Activated CD4-positive, CD25-positive, alpha-beta regulatory T cell treated with anti-CD3 and anti-CD28 coated beads, Interleukin-2, amount 50 U/mL, for 72 hours (primary cell): ENCODE measurements around the gene SOX11.
"Not testable (repeated sequence)": the region's sequence is repeated elsewhere in the genome, so short reads cannot be mapped to it uniquely, and the experiment has no call there.

ENCODE experiments used
- DNase-seq: peaks from one replicate; pipeline ENCODE4 v3.0.0; 2021

Gene SOX11

DNA sequence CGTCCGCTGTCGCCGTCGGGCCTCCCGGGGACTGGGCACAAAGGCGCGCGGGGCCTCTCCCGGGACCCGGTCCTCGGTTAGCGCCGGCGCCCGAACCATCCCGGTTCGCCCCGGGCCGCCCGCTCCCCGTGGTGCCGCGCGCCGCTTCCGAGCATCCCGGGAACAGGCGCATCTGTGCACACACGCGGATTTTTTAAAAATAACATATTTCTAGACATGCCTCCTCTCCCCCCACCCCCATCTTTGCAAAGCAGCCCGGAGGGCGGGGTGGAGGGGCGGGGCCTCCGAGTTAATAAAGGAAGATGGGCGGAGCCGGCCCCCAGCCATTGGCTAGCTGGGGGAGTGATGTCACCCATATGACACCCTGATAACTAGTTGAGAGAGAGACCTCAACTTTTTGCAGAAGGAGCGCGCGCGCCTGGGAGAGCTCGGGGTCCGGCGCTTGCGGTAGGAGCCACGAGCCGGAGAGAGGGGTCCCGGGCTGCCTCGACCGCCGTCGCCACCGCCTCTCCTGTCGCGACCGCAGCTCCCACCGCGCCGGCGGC, at the start of gene SOX11:
Gene SOX11, plus strand, starts transcription at position 400 of the 545 bp plus-strand sequence. CDS start 338 bp downstream, outside the sequence.
- no peak for DNase-seq

DNA sequence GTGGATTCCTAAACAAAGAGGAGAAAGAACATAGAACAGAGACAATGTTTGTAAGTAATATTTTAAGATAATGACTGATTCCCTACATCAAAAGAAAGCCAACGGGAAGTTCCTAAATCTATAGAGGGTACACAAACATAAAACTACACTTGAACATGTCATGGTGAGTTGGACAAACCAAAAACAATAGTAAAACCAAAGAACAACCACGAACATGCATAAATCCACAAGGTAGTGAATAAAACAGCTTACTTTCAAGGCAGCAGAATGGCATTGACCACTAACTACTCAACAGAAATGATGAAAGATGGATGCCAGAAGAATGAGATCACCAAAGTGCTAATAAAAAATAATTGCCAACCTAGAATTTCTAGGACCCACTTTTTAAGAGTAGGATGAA, 39.5 kb upstream of the SOX11 start:
- not testable (repeated sequence) for DNase-seq

DNA sequence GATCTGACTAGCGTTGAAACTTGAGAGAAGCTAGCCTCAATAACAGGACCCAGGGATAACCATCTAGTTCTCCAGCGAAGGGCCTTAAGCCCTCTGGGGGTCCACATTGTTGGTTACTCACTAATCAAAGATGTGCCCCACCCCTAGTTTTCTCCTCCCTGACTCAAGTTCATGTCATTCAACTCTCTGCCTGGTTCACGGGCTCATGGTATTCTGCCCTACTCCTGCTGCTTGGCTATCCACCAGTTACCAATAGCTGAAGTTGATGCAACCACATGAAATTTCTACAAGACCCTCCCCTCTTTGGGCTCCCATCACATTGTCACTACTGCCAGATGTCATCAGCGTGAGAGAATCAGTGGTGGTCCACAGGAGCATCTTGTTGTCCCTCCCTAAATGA, 38.4 kb upstream of the SOX11 start:
- DNase-seq = not testable (repeated sequence)

DNA sequence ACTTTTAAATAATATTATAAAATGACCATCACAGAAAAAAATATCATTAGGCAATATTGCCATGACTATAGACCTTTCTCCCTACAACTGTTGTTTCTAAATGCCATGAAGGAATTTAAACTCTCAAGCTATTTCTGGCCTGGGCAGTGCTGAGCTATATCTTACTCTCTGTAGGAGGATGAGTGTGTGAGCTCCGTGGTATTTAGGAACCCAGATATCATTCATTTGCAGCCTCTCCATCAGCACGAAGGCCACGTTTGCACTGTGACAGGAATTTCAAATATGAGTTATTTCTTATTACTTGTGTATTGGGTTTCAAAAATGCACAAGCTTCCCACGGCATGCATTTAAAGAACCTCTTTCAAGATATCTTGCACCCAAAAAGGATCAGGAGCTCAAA, 35.0 kb upstream of the SOX11 start:
- DNase-seq = no peak

DNA sequence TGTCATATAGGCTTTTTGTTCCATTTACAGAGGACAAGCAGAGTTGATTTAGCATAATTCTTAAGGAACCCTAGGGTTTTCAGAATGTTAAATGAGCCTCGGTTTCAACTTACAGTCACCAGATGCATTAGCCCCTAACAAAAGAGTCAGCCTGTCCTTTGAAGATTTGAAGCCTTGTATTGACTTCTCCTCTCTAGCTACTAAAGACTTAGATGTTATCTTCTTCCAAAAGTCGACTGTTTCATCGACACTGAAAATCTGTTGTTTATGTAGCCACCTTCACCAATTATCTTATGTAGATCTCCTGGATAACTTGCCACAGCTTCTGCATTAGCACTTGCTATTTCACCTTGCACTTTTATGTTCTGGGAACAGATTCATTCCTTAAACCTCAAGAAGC, 31.6 kb upstream of the SOX11 start:
- DNase-seq = no peak

DNA sequence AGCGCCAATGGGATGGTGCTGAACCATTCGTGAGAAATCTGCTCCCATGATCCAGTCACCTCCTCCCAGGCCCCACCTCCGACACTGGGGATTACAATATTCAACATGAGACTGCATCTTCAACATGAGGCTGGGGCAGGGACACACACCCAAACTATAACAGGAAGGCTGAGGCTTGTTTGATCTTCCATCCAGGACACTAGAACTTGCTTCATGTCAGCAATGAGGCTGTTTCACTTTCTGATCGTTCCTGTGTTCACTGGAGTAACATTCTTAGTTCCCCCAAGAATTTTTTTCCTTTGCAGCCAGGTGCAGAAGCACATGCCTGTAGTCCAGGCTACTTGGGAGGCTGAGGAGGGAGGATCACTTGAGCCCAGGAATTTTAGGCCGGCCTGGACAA, 30.8 kb upstream of the SOX11 start:
- no peak for DNase-seq

DNA sequence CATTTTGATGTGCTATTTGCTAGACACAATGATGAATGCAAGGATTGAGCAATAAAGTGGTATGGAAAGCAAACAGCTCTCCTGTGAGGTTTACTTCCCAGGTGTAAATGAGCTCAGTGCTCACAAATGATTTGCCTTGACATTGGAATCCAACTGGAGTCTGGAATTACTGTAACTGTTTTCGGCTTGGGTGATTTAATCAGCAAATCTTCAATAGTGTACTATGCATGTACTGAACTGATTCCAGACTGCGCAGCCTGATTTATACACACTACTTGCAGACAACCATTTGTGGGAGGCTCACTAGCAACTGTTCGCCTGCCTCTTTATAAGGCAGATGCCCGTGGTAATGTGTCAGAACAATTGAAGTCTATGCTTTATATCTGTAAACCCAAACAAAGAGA, 27.9 kb upstream of the SOX11 start:
- no peak for DNase-seq

DNA sequence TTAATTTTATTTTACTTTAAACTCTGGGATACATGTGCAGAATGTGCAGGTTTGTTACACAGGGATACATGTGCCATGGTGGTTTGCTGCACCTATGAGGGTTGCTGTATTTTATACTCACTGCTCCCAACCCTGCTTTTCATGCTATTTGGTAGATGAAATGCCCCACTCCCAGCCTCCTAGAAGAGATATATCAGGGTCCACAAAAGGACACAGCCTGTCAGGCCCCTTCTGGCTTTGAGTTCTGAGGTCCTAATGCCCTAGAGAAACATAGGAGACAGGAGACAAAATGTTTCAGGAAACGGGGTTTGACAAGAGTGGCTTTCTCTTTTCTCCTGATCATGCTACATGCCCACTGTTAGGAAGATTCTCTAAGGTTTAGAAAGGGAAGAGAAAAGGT, 27.1 kb upstream of the SOX11 start:
- no peak for DNase-seq

DNA sequence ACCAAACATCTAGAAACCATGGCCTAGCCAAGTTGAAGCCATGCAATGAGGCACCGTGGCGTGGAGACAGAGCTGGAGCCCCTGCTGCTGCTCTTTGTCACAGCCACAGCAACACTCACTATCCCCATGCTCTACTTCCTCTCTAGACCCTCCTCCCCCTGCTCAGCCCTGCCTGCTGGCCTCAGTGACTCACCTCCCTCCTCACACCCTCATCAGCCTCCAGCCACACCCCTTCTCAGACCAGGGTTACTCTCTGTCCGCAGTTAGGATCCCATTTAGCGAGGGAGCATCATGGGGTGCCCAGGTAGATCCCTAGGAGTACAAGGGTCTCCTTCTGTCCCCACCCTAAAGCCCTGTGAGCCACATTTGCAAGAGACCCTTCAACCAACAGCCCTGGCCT, 25.4 kb upstream of the SOX11 start:
- DNase-seq = no peak

DNA sequence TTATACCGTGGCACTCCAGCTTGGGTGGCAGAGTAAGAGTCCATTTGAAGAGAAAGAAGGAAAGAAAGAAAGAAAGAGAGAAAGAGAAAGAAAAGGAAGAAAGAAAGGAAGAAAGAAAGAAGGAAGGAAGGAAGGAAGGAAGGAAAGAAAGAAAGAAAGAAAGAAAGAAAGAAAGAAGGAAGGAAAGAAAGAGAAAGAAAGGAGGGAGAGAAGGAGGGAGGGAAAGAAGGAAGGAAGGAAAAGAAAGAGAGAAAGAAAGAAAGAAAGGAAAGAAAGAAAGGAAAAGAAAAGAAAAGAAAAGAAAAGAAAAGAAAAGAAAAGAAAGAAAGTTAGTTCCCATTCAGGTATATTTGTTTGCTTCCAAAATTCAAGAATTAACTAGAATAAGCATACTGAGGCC, 24.5 kb upstream of the SOX11 start:
- not testable (repeated sequence) for DNase-seq

DNA sequence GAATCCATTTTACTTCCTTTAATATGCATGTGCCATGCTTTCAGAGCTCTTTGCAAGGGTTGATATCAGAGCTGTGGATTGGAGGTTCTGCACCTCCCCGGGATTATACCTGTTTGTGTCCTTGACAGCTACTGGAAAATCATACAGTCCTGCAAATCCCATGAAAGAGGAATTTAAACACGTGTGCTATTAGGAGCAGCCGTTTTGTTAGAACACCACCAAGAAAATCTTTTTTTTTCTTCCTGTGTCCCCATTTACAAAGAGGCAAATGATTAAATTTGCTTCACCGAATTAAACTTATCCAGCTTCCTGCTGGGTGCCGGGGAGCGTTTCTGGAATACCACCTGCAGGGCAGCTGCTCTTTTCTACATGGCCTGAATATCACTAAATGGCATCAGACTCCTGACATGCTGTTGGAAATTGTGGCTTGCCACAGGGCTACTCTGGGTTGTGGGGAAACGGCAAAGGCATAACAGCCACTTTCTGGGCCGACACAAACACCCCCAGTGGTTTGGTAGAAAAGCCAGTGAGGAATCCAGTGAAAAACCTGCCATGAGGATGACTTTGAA, 23.4 kb upstream of the SOX11 start:
- DNase-seq = no peak

DNA sequence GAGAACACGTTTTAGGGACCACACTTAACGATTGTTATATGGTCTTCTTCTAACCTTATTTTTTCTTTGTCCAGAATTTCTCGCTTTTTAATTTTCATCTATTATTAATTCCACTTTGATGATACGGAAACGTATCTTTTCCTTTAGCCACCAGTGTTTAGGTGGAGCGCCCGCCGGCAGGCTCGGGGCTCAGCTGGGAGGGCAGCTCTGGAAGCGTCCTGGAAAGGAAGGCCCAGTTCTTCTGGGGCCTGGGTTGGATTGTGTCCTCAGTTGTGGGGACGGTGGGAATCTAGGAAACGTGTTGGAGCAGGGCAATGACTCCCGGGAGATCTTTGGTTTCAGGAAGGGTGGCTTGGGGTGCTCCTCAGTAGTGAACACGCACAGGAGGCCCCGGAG, 19.4 kb upstream of the SOX11 start:
- no peak for DNase-seq

DNA sequence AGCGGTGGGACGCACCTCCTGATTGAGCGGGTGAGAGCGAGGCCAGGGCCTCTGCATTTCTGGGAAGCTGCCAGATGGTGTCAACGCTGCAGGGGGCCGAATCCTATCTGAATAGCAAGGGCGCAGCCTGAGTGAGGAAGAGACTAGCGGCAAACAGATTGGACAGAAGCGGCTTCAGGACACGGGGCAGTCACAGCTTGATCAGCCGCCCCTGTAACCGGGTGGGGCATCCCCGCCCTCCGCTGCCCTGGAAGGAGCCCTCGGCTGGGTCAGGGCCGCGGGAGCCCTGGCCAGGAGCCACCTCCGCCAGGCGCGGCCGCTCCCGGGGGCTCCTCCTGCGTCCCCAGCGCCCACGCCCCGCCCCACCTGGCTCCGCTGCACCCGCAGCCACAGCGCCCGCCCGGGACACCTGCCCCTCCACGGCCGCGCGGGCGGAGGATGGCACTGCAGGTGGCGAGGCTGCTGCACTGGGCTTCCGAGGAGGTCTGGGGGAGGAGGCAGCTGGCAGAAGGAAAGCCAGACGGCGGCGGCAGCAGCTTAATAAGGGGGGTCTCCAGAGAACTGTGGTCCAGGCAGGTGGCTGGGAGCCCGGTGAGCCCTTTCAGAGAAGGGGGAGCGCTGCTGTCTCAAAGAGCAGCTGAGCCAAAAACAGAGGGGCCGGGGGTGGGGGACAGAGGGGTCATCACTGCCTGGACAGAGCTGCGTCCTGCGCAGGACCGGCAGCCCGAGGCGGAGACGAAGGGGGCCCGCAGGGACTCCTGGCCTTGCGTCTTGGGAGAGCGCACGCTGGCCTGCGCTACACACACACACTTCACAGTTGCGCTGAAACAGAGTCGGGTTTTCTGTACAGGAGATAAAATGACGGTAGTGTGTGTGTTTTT, 18.8 kb upstream of the SOX11 start:
- DNase-seq = no peak

DNA sequence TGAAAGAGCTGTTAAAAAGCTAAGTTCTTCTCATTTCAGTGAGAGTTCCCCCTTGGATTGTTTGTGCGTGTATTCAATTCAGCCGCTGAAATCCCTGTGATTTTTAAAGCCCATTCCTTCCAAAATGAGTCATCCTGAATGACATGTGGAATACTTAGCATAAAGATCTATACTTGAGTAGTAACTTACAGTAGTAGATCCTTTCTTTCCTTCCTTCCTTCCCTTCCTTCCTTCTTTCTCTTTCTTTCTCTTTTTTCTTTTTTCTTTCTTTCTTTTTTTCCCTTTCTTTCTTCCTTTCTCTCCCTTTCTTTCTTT, 18.2 kb upstream of the SOX11 start:
- DNase-seq = no peak

DNA sequence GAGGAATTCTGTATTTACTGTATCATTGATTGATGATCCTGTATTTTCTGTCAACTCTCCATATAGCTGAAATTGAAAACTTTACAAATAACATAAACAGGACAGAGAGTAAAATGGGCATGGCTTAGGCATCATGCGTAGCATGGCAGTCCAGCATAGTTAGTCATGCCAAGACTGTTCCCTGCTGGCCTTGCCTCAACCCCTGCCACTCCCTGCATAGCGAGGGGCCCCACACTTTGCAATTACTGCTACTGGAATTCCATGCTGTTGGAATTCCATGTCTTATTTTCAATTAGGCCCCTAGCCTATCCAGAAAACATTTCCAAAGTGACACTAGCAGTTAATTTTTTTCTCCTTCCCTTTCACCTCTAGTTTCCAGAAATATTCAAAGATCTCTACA, 15.1 kb upstream of the SOX11 start:
- DNase-seq = no peak

DNA sequence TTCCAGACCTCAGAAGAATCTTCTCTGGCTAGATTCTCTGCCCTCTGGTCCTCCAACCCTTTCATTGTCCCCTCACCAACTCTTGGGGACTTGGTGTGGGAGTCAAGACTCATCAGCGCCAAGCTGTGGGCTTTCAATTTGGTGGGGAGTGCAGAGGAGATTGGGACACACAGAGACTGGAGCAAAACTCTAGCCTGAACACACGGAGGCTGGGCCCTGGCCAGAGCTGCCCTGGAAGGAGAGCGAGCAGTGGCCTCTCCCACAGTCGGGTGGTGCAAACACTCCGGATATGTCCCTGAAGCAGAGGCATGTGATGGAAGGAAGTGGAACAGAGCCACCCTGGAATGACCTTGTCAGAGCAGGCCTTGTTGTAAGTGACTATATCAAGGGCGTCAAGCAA, 8.7 kb upstream of the SOX11 start:
- no peak for DNase-seq

DNA sequence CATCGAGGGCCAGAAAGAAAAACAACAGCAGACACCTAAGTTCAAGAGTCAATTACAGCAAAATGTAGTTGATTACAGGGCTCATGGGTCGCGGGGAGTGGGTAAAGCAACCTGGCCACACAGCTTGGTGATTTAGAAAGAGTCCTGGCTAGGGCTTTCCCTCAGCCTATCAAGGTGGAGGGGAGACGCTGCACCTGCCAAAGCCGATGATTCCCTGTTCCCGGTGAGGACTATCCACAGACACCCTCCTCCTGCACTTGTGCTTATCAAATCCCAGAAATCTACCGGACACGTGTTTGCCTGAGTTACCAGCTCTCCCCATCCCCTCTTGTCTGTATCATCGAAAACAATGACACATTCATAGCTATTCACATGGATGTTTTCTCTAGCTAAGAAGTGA, 7.0 kb upstream of the SOX11 start:
- DNase-seq = no peak

DNA sequence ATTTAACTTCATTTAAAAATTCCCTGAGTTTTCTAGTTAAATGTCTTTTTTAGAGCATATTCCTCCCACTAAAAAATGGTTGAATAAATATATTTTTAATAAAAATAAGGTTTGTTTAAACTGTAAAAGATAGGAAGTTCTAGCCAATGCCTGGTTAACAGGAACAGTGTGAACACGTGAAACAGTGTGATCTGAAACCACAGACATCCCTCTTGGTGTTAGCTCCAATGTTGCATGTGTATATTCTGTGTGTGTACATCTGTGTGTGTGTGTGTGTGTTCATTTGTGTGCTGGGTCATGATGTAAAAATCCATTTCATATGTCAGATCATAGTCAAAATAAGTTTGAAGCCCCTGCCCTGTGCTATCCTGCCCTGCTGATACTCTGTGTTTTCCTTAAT, 6.1 kb upstream of the SOX11 start:
- DNase-seq = no peak

DNA sequence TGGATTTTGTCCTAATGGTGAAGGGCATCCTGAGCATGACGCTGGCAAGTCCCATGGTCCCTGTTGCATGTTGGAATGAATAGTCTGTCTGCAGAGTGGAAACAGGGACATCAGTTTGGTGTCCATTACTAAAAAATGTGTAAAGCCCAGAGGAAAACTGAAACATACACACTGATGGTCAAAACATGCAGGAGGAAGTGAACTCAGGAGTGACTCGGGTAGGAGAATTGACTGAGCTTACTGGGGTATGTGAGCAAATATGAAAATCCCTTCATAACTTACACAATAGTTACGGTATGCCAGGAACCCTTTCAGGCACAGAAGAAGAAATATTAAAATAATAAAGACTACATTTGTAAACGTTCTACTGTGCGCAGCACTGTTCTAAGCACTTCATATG, 5.6 kb upstream of the SOX11 start:
- no peak for DNase-seq

DNA sequence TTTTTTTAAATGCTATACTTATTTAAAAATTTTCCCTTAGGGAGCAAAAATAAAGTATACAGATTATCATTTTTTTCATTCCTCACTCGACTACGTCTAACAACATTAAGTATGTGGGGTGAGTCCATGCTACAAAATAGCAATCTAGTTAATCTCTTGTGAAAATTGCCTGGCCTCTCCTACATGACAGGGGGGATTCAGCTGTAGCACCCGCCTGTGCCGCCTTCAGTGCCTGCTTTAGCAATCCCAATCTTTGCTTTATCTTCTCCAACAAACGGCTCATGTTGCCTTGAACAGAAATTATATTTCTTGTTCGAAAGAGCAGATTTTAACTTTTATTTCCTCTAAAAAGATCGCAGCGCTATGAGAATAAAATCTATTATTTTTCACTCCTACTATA, 2.4 kb upstream of the SOX11 start:
- no peak for DNase-seq

DNA sequence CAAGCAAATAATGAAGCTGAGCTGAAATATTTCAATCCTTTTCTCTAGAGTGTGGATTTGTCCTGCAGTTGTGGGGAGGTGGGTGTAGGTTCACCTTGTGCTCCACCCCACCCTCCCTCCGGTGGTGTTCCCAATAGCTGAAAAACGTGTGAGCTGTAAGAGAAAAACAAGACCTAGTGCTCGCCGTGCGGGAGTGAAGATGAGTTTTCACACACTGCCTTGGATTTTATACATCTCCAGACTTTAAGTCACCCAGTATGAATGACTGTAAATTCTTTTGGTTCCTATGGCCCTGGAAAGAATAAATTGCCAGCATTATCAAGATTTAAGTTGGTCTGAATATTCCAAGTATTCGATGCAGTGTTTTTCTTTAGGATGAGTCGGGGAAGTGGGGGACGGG, 1.9 kb upstream of the SOX11 start:
- DNase-seq = no peak

DNA sequence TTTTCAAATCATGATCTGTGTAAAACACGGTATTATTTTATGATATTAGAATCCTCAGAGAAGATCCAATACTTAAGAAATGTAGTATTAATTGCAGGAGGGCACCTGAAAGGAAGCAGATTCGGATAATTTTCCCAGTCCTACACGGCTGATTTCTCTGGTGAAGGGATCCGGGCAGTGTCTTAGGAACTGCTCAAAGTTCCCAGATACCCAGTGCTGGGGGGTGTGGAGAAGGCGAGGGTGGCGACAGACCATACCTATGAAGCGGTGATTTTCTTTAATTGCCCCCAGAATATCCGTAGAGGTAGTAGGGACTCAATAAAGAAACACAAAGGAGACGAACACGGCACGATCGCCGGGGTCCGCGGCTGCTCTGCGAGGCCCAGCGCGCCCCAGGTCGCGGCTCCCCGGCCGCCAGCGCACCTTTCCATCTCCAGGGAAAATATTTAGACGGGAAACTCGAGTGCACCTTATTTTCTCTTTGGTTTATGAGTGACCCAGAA, 1.4 kb upstream of the SOX11 start:
- DNase-seq = no peak

DNA sequence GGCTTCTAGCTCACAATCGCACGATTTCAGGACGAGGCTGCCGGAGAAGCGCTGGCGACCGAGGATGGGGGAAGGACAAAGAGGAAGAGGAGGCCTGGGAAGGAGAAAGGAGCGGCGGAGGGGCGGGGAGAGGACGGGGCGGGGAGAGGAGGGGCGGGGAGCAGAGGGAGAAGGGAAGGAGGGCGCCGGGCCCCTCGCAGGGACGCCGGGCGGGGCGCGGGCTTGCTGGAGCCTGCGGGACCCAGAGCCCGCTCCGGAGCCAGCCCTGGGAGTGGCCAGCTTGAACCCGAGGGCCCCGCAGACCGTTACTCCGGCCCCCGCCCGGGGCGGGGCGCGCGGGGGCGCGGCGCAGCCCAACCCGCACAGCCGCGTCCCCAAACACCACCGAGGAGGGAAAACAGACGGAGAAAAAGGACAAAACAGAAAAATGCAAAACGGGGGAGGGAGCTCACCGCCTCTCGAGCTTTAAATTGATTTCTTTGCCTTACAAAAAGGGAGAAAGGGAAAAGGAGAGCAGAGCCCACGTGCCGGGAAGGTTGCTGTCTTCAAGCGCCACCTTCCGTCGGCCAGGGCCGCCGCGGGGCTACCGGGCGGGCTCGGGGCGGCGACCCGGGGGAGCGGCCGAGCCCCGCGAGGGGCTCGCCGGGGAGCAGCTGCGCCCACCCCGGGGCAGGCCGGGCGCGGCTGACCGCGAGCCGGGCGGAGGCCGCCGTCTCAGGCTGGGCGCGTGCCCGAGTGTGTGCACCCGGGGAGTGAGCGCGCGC, 781 bp upstream of the SOX11 start:
- DNase-seq = no peak
